GM19240 (cell line): ENCODE data around the gene ETS1.

Source experiments
- DNase-seq: peaks from one replicate; pipeline ENCODE4 v3.0.0; 2011; ENCODE audit warnings: low spot score; ENCODE audit not compliant: insufficient read length

Gene ETS1, protein sequence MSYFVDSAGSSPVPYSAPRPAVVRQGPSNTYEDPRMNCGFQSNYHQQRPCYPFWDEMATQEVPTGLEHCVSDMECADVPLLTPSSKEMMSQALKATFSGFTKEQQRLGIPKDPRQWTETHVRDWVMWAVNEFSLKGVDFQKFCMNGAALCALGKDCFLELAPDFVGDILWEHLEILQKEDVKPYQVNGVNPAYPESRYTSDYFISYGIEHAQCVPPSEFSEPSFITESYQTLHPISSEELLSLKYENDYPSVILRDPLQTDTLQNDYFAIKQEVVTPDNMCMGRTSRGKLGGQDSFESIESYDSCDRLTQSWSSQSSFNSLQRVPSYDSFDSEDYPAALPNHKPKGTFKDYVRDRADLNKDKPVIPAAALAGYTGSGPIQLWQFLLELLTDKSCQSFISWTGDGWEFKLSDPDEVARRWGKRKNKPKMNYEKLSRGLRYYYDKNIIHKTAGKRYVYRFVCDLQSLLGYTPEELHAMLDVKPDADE

DNA sequence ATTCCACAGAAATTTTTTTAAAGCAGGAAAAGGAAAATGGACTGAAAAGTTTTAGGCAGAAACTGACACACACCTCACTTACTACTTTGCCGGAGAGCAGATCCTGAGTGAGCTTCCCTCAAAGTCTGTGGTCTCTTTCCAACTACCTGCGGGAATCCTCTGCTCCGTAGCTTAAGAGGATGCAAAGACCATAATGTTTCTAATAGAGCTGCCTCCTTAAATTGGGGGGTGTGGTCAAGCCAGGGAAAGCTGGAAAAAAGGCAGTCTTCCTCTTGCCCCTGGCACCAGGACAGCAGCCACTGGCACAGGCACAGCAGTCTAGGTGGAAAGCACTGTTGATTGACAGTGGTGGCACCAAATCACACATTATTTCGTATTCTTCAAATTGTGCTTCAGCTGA lies at the start of gene ETS1:
TSS of gene ETS1 (minus strand) at position 144 of the 400 bp plus-strand sequence. CDS start 14,428 bp downstream, outside the sequence.
- no peak for DNase-seq

DNA sequence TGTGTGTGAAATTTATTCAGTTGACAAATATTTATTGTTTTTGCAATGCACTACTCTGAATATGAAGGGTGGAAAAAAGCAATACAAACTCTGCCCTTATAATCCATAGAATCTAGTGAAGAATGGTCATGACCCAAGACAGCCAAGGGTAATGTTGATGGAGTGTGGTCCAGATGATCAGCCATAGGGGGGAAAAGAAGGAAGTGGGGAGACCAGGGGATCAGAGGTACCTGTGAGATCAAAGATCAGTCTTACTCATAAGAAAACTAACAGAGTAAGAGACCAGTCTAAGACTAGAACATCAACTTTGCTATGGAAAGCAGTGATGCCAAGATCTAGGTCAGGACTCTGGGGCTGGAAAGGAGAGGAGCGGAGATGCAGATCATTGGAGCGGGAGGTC lies 47.0 kb upstream of the ETS1 start:
- DNase-seq, result no peak

DNA sequence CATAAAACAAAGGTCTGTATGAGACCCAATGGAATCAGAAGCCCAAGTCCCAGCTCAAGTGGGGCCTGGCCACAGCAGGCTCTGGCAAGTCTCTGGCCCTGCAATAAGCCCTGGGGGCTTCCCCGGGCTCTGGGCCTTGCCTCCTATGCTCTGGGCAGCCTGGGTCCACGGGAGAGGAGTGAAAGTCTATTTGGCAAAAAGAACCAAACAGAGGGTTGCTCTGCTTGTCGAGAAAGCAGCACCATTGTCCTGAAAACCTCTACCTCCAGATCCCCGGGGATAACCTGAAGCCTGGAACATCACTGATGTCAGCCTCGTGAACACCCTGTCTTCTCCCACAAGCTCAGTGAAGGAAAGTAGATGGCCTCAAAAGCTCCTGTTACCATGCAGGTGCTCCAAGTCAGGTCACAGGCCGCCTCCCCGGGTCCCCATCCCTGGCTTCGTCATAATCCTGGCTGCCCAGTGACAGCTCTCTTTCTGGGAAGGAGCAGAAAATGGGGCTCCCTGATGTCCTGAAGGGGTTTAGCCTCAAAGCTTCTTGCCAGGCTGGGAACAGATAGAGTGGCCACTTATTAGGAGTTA lies 46.1 kb upstream of the ETS1 start:
- DNase-seq, result no peak

DNA sequence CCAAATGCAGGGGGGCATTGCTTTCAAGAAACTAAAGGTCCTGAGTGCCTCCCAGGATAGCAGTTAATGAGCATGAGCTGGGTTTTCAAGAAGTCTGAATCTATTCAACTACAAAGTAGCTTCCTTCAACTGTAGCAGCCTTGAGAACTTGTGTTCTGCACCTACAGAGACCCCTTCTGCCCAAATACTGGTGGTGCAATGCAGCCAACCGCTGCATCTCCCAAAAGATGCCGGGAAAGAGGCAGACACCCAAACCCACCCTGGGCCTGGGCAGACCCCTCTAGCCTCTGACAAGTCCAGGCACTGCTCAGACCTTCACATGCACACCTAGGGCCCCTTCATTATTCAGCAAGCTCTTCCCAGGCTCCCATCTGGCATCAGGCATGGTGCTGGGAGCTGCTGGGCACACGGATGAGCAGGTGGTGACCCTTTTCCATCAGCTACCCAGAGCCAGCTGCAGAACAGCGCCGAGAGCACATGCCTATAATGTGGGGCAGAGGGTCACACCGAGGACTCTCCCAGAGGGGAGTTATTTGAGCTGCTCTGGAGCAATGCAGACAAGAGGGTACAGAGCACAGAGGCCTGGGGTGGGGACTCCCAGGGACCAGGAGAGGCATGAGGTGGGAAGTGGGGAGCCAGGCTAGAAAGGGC lies 44.9 kb upstream of the ETS1 start:
- DNase-seq, result no peak

DNA sequence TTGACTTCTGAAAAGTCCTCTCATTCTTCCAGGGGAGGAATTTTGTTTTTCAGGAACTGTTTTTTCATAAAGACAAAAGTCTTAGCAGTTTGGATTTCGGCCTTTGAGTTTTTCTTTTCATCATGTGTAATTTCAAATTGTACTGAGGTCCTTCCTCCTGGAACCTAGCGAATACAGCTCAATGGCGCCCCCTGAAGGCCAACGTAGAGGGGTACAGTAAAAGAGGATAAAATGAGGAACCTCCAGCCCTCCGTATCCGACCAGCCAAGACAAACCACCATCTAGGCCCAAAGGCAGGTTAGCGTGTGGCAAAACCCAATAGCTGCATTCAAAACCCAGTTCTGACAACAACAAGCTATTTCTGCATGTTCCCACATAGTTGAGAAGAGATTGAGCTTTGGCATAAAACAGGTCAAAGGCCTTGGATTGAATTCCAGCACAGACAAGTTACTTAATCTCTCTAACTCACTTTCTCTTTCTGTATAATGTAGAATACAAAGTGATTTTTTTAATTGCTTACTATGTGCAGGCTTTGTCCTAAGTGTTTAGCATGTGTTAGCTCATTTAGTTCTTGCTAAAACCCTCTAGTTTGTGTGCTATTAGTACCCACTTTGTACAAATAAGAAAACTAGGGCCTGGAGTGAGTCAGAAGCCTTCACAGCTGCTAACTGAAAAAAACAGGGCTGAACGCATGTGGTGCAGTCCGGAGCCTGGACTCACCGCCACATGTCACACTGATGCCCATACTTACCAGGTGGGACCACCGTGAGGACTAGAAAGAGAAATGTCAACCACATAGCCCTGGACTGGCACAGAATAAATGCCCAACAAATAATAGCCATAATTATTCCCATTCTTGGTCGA lies 43.2 kb upstream of the ETS1 start:
- DNase-seq, result no peak

DNA sequence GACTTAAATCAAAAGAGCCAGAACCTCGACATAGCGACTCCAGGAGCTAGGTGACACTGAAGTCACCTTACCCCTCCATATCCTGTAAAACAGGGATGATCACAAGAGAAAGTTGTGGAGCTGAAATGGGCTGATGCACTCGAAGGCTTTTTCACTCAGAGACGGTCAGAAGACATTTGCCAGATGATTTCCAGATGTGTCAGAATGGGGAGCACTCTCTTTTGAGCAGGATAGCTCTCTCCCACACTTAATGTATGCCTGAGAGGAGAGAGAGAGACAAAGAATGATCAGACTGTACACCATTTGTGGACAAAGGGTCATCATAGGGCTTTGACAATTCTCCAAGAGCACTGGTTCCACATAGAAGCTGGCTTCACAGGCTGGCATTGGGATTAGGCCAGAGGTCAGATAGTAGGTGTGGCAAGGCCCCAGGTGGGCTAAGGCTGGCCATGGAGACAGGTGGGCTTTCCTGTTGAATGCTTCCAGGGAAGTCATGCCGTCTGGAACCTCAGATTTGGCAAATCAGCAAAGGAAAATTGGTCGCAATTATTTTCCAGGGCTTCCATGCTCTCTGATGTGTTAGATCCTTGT lies 42.3 kb upstream of the ETS1 start:
- DNase-seq, result no peak

DNA sequence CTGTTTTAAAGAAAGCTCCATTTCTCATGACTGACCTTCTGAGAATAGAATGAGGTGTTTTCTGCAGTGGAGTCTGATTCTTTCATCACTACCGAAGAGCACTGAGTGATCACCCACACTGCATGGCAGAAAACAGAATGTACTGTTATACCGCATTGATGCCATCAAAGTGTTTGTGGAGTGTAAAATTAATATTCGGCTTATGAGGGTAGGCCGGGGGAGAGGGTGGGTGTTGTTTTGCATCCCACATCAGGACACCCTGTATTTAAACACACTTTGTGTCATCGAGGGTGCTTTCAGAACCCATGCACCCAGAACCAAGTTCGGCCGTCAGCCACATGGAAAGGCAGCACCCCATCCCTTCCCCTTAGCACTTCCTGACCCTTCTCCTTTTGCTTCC lies 41.3 kb upstream of the ETS1 start:
- DNase-seq, result no peak

DNA sequence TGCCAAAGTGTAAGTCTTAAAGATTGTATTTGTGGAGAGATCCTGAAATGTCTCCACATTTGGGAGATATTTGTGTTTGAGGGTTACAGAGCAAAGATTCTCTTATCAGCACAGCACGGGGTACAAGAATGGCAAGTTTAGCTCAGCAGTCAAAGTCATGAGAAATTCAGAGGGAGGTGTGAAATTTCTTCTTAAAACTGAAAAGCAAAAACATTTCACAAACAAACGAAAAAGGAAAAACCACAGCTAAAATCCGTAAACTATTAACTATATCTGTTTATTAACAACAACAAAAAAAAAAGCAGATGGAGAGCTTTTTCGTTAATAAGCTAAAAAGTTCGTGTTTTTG lies 40.9 kb upstream of the ETS1 start:
- no peak for DNase-seq

DNA sequence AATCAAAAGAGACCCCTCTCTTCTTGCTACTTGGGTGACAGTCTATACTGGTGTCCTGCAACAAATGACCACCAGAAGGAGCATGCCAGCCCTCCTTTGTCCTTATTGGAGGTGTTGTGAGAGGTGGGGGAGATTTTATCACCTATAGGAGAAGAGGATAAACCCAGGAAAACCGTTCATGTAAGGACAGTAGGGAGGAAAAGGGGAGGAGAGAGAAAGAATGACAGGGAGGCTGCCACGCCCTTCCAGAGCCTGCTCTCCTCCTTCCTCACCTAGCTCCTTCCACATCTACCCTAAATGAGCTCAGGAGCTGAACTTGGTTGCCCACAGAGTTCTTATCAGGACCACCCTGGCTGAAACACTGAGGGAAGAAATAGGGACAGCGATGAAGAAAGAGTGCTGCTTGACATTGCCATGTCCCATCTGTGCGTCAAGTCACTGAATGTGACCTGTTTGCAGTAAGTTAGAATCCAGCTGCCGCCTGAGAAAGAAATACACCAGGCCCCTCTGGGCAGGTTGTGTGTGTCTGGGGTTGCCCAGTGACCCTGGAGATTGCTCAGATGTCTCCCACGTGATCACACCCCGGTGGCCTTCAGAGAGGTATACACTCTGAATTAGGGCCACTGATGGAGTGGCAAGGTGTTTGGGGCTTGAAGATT lies 40.4 kb upstream of the ETS1 start:
- no peak for DNase-seq

DNA sequence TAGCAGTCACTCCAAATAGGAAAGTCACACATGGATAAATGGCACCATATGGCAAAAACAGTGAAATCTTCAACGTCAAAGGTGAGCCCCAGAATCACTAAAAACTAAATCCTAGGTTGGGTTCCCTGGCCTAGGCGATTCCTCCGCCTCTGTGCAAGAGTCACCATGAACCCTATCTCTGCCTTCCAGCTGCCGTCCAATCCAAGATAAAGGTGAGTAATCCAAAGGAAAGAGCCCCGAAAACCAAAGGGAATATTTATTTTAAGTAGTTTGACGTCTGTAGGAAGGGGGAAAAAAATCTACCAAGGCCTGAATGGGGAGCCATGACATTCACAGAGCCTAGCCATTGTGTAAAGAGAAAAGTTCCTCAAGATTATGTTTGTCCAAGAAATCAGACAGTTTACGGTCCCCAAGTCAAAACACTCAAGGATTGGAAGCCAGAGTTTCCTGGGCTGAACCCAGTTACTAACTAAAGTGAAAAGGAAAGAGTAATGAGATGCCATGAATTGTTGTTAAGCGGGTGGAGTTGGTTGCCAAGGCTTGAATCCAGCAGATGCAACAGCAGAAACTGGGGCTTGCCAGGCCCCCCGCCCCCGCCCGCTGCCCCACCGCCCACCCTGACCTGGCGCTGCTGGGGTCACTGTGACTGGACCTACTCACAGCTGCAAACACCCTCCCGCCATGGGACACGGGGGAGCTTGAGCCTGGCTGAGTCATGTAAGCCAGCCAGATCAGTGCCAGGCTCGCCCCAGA lies 39.7 kb upstream of the ETS1 start:
- no peak for DNase-seq

DNA sequence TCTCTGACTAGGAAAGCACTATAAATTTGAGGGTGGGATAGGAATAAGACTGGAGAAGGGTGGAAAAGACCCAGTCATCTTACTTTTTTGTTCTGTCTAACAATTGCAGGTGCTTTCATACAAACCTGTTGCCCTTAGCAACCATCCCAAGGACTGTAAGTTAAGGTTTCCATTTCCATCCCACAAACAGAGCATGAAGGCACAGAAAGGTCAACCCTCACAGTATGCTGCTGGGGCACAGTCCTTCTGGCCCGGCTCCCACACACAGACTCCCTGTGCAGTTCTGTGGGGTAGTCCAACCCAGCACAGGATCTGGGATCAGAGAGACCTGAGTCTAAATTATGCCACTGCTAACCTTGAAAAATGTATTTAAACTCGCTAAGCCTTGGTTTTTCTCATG lies 38.4 kb upstream of the ETS1 start:
- no peak for DNase-seq

DNA sequence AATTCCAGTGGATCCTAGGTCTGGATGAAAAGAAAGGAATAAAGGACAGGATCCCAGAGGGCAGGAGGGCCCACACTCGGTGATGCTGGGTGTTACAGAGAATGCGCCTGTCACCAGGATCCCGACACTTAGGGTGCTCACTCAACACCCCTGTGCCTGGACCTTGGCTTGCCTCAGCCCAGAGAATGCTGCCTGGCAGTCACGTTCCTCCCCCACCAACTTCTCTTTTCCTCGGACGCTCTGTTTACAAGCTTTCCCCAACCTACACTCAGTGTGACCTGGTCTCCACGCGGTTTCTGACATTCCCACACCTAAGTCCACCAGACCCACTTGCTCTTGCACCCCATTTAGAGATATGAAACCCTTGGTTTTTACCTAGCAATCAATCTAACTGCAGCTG lies 38.0 kb upstream of the ETS1 start:
- DNase-seq, result no peak

DNA sequence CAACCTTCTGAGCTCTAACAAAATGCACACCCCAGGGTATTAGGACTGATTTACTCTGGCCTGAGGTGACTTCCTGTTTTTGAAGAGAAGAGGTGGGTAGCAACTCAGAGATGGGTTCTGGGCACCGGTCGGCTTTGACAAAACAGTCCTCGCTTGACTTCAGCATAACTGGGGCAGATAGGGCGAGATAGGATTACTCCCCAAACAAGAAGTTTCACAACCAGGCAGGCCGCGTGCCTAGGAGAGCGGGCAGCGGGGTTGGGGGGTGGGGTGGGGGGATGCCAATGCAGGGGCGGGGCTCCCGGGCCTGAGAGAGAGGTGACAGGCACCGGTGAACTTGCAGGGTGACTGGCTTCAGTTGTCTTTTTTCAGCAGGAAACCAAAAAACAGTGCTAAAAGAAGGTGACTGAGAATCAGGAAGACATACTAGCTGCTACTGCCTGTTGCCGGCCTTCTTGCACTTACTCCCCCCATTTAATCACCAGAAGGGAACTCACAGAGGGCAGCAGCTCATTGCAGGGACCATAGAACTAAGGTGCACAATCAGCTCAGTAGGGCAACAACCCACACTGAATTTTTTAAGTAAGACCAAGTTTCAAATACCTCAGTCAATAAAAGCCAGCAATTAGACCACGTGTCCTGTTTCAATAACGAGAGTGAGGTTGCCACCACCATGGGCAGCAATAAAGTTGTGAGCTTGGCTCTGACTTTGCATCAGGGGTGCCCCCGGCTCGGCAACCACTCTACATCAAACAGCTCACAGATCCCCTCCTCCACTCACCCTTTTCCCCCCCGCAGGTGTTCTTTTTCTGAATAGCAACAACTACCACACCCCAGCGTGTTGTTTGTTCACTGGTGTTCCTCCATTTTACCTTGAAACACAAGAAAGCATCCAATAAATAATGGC lies 37.2 kb upstream of the ETS1 start:
- no peak for DNase-seq

DNA sequence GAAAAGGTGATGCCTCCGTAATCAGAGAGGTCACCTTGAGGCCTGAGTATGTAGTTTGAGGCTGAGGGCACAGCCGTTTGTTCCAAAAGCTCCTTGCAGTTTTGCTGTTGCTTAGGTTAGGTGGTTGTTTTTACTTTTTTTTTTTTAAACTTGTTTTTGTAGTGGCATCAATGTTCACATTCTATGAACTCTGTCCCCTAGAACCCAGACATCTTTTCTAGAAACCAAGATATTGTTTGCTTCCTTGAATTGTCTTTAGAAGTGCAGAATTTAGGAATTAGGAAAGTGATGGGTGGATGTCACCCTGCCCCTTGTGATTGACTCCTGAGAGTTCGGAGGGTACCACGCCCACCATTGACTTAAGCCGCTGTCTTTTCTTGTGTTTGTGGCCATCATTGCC lies 35.7 kb upstream of the ETS1 start:
- DNase-seq, result no peak

DNA sequence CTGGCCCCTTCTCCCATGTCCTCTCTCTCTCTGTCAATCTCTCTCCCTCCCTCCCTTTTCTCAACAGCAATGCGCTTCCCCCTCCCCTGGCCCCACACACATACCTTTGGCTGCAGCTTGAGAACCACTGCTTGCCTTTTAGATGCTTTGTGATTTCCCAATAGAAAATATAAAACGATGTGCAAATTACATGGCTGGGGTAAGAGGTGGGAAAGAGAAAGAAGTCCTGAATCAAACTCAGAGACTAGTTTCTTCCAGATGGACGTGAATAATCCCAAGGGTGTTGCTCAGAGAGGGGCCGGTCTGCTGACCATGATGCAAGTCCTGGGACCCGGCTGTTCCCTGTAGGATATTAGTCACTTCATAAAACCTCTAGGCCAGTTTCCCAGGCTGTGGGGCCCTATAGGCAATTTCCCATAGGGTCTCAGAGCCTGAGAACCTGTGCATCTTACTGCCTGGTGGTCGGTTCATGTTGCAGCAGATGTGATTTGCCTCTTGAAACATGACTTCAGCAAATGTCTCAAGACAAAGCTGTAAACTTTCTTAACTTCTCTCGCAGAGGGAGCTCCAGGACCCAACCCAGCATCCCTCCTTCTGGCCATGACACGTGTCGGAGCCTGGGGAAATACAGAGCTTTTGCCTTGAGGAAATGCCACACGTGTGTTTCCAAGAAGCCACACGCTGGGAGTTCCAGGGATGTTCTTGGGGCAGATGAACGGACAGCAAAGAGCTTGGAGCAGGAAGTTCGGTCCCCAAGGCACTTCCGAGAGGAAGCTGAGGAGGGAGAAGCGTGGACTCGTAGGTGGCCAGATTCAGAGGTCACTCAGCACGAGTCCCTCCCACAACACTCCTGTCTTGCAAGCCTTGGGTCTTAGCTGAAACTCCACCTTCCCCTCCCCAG lies 34.5 kb upstream of the ETS1 start:
- no peak for DNase-seq

DNA sequence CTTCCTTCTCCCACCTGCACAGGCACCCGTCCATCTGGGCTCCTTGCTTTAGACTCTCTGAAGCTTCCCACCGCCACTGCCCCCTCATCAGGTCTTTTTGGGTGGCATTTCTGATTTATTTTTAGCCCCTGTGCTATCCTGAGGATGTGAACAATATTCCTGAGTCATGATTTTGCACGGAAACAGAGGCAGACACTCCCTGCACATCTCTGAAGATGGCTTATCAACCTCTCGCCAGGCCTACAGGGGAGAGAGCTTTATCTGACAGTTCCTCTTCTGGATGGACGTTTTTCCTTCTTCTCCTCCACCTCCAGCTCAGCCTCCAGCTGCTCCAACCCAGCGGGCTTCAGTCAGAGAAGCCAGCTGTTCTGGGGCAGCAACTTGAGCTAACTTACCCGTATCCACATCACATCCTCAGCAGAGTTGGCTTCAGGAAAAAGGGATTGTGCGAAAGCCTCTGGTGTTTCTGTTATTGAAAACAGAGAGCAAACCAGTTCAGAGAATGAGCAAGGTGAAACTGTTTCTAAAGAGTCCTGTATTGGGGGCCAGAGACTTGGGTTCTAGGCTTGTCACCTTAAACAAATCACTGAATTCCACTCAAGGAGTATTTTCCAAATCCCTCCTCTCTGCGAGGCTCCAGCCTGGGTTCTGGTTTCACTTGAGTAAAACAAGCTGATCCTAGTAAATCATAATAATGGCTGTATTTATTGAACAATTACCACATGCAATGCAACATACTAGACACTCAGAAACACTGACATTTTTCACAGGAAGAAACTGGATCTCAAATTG lies 33.1 kb upstream of the ETS1 start:
- DNase-seq, result no peak
